NCI-H446 (cell line): ENCODE data around the gene NAGS.
"Not testable (repeated sequence)": the region's sequence is repeated elsewhere in the genome, so short reads cannot be mapped to it uniquely, and the experiment has no call there.

Experiments used
- DNase-seq, 2 experiments: peaks; one replicate each; lab custom pipeline; 2025; lab: John Stamatoyannopoulos, UW

NAGS gene

GRCh38 chr17:43983515-43984411 is 20.7 kb upstream of the NAGS start:
- DNase-seq = no peak

- no peak for DNase-seq
Observed at GRCh38 chr17:43984521-43984920, 19.9 kb upstream of the NAGS start.

GRCh38 chr17:43986225-43986981 is 18.0 kb upstream of the NAGS start:
- no peak for DNase-seq

GRCh38 chr17:43987131-43988021 is 17.0 kb upstream of the NAGS start:
- DNase-seq = no peak

- no peak for DNase-seq
Observed at GRCh38 chr17:43988301-43988700, 16.1 kb upstream of the NAGS start.

- DNase-seq = no peak
Observed at GRCh38 chr17:43992641-43993040, 11.8 kb upstream of the NAGS start.

- peak; percentile 23 to 77 for DNase-seq
Observed at GRCh38 chr17:43994272-43995149, 9.9 kb upstream of the NAGS start.

- DNase-seq = no peak
Observed at GRCh38 chr17:43995150-43995471, 9.3 kb upstream of the NAGS start.

GRCh38 chr17:43997180-43997579 is 7.2 kb upstream of the NAGS start:
- DNase-seq = not testable (repeated sequence)

- DNase-seq = no peak
Observed at GRCh38 chr17:43998552-43998951, 5.9 kb upstream of the NAGS start.

GRCh38 chr17:43999024-43999423 is 5.4 kb upstream of the NAGS start:
- no peak for DNase-seq

GRCh38 chr17:44000141-44000860 is 4.1 kb upstream of the NAGS start:
- no peak for DNase-seq

- no peak for DNase-seq
Observed at GRCh38 chr17:44000871-44001460, 3.5 kb upstream of the NAGS start.

- DNase-seq = no peak
Observed at GRCh38 chr17:44001461-44001920, 2.9 kb upstream of the NAGS start.

GRCh38 chr17:44002141-44002848 is 2.1 kb upstream of the NAGS start:
- DNase-seq = no peak

- DNase-seq = no peak
Observed at GRCh38 chr17:44004761-44005526, 522 bp downstream of the NAGS start.

GRCh38 chr17:44005527-44006271 is 1.3 kb downstream of the NAGS start:
- DNase-seq = no peak

- DNase-seq = no peak
Observed at GRCh38 chr17:44006272-44006597, 1.8 kb downstream of the NAGS start.
